Endothelial cell of umbilical vein (primary cell): ENCODE results near the gene FBXO27. TPM values are rescaled to one million over a fixed set of nuclear protein-coding genes. Genes with fewer than 3 reads are reported as not detected.
A peak's percentile ranks its signal among the peaks of the same experiment; 100 is the strongest.

ENCODE experiments used
- BruUV-seq: library from RNA; stranded (reverse); fragments of 400-500 nt; replicated peaks from 2 replicates; lab custom pipeline; 2021; lab: Mats Ljungman, UMichigan
- CTCF ChIA-PET: fragments of 300-600, 350-600 bp; sonication (Branson Sonifier 250); formaldehyde crosslinking; loops from one replicate; lab custom pipeline; 2021; ENCODE audit warnings: antibody characterized with exemption, inconsistent platforms; lab: Charles Lee
- POLR2A ChIA-PET: fragments of 300-600, 350-600 bp; sonication (Branson Sonifier 250); formaldehyde crosslinking; loops from one replicate; lab custom pipeline; 2021; ENCODE audit warnings: antibody characterized with exemption, inconsistent platforms; lab: Charles Lee
- DNase-seq: peaks from one replicate; pipeline ENCODE4 v3.0.0-alpha.2; 2011; ENCODE audit warnings: low read depth, low spot score
- FAIRE-seq: peaks from 2 replicates; lab custom pipeline; 2011; peaks lifted over from hg19 to GRCh38; lab: Jason Lieb, UNC
- H2AFZ ChIP-seq: 2 replicates; pipeline ENCODE4 v1.6.0; 2012; ENCODE audit warnings: low read depth, low read length, control low read depth, inconsistent platforms
- H3K27ac ChIP-seq: 2 replicates; pipeline ENCODE4 v1.5.1; 2011; ENCODE audit warnings: low read depth, mild to moderate bottlenecking, control low read depth, low read length, moderate library complexity; ENCODE audit not compliant: insufficient read depth
- H3K27me3 ChIP-seq, 2 experiments: 2 replicates each; pipeline versions ENCODE4 v1.6.0 to v1.6.1; 2011; ENCODE audit warnings: low read length in 2 of 2, mixed read lengths in 1 of 2; ENCODE audit not compliant: control insufficient read depth in 2 of 2, insufficient read depth in 2 of 2
- H3K36me3 ChIP-seq, 2 experiments: 2 replicates in 1 of 2; 3 replicates in 1 of 2; pipeline ENCODE4 v1.5.1; 2011; ENCODE audit warnings: low read length in 2 of 2, mild to moderate bottlenecking in 1 of 2, moderate library complexity in 1 of 2; ENCODE audit not compliant: control insufficient read depth in 2 of 2, insufficient read depth in 2 of 2; ENCODE audit errors: extremely low read depth in 1 of 2
- H3K4me1 ChIP-seq: 3 replicates; pipeline ENCODE4 v1.5.1; 2011; ENCODE audit warnings: mild to moderate bottlenecking, low read length; ENCODE audit not compliant: control insufficient read depth, insufficient read depth; ENCODE audit errors: extremely low read depth
- H3K4me2 ChIP-seq: 2 replicates; pipeline ENCODE4 v1.6.1; 2011; ENCODE audit warnings: low read length, control low read depth, mixed read lengths; ENCODE audit not compliant: insufficient read depth
- H3K4me3 ChIP-seq, 3 experiments: fragments of 200-600 bp in 1 of 3; sonication (generic), shearing (Covaris generic) in 1 of 3; replicated peaks in 1 of 3; 2 replicates each; pipeline ENCODE4 v1.5.1; 2011 to 2016; ENCODE audit warnings: control low read depth in 3 of 3, low read length in 3 of 3, mild to moderate bottlenecking in 2 of 3, inconsistent platforms in 1 of 3, low read depth in 1 of 3, moderate library complexity in 1 of 3; ENCODE audit not compliant: insufficient read depth in 1 of 3
- H3K79me2 ChIP-seq: 2 replicates; pipeline ENCODE4 v1.6.0; 2012; ENCODE audit warnings: low read length, inconsistent platforms; ENCODE audit not compliant: control insufficient read depth, insufficient read depth
- H3K9ac ChIP-seq: replicated peaks from 2 replicates; pipeline ENCODE3; 2011; ENCODE audit warnings: low read length, control low read depth; ENCODE audit not compliant: insufficient read depth; ENCODE audit errors: extremely low read depth
- H3K9me1 ChIP-seq: replicated peaks from 3 replicates; pipeline ENCODE4 v1.6.0; 2011; ENCODE audit warnings: mild to moderate bottlenecking, low read length; ENCODE audit not compliant: control insufficient read depth, insufficient read depth; ENCODE audit errors: extremely low read depth
- H3K9me3 ChIP-seq: replicated peaks from 2 replicates; pipeline ENCODE4 v1.5.1; 2012; ENCODE audit warnings: low read length, inconsistent platforms; ENCODE audit not compliant: control insufficient read depth, insufficient read depth
- H4K20me1 ChIP-seq: replicated peaks from 2 replicates; pipeline ENCODE3; 2011; ENCODE audit warnings: mild to moderate bottlenecking, low read length; ENCODE audit not compliant: control insufficient read depth, insufficient read depth; ENCODE audit errors: extremely low read depth
- EZH2 ChIP-seq: IDR thresholded peaks from 2 replicates; pipeline ENCODE4 v1.6.1; 2012; ENCODE audit warnings: borderline replicate concordance, low read depth, mild to moderate bottlenecking, moderate library complexity, low read length, inconsistent platforms; ENCODE audit not compliant: severe bottlenecking
- FOS ChIP-seq: IDR thresholded peaks from 2 replicates; pipeline ENCODE4 v1.6.1; 2011; ENCODE audit warnings: mild to moderate bottlenecking, low read length, moderate library complexity, borderline replicate concordance; ENCODE audit not compliant: insufficient read depth
- GATA2 ChIP-seq: IDR thresholded peaks from 2 replicates; pipeline ENCODE4 v1.7.0; 2011; ENCODE audit warnings: low read depth, mild to moderate bottlenecking, moderate library complexity, mixed read lengths, low read length; ENCODE audit not compliant: insufficient read length, insufficient read depth
- JUN ChIP-seq: IDR thresholded peaks from 2 replicates; pipeline ENCODE4 v1.6.1; 2011; ENCODE audit warnings: borderline replicate concordance, low read depth; ENCODE audit not compliant: insufficient read length, insufficient read depth
- MYC ChIP-seq: IDR thresholded peaks from one replicate; pipeline ENCODE4 v1.6.1; 2011; ENCODE audit warnings: mild to moderate bottlenecking, low read depth, low read length
- POLR2A ChIP-seq: IDR thresholded peaks from 2 replicates; pipeline ENCODE4 v1.6.1; 2012; ENCODE audit warnings: low read depth, mild to moderate bottlenecking, control low read depth, low read length
- POLR2AphosphoS5 ChIP-seq: IDR thresholded peaks from 2 replicates; pipeline ENCODE4 v1.6.1; 2012; ENCODE audit warnings: low read depth, mild to moderate bottlenecking, control low read depth, low read length, moderate library complexity; ENCODE audit not compliant: insufficient read depth
- dilution Hi-C: fragments of 300-500 bp; cut with MboI; formaldehyde crosslinking; loops from one replicate; pipeline ENCODE4 v1.15.0; 2019; ENCODE audit warnings: low sequenced_read_pairs; ENCODE audit not compliant: extremely low pct_ligation_motif_present
- intact Hi-C: fragments of 100-400 bp; cut with micrococcal nuclease; formaldehyde crosslinking; loops from one replicate; pipeline ENCODE4 v1.10.0; 2022
- polyA plus RNA-seq, 4 experiments: library from polyadenylated mRNA; depleted of rRNA in 3 of 4; stranded (reverse) in 3 of 4; unstranded in 1 of 4; fragments of >200 nt; gene quantifications; 2 replicates each; pipeline versions ENCODE4 v1.2.1 to v1.2.3, GENCODE V29; 2011 to 2012; ENCODE audit warnings: missing spikeins in 1 of 4
- total RNA-seq: library from RNA; stranded (reverse); gene quantifications from 2 replicates; pipeline ENCODE4 v1.2.3, GENCODE V29; 2021
- TF ChIP-seq, protein P1 (sequence below): IDR thresholded peaks from 2 replicates; pipeline ENCODE4 v1.6.1; 2011; ENCODE audit not compliant: insufficient read depth, insufficient read length
- TF ChIP-seq, protein P2 (sequence below), 2 donors: IDR thresholded peaks; 1 replicate in 1 of 2; 2 replicates in 1 of 2; pipeline ENCODE4 v1.5.1; 2011; ENCODE audit warnings: low read length in 2 of 2, mild to moderate bottlenecking in 2 of 2, moderate library complexity in 2 of 2, control low read depth in 1 of 2, inconsistent platforms in 1 of 2, low read depth in 1 of 2; ENCODE audit not compliant: insufficient read depth in 1 of 2; ENCODE audit errors: extremely low read depth in 1 of 2

Gene FBXO27
- total and polyA plus RNA-seq, 2 donors (not counting 3 experiments of a cell fraction or from before 2014, with no cell fraction given) = 3.5 to 4.2 TPM

DNA sequence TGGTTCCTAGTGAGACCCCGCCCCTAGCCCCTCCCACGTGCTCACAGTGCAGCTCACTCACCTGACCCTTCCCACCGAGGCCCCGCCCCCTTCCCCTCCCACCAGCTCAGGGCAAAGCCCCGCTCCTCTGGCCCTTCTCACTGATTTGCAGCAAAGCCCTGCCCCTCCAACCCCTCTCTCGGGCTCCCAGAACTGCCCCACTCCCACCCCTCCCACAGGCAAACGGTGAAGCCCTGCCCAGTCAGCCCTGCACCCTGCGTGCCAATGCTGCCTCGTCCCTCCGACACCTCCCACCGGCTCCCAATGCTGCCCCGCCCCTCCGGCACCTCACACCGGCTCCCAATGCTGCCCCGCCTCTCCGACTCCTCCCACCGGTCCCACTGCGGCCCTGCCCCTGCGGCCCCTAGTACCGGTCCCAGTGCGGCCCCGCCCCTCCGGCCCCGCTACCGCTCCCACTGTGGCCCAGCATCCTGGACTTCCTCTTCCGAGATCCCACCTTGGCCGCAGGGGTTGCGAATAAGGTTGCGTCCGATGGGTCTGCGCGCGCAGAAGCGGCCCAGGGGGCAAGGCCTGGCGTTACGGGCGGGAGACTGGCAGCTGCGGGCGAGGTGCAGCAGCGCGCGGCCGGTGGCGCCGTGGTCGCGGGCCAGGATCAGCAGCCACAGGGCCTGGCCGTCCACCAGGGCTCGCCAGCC is 834 bp downstream of the FBXO27 start:
- BruUV-seq = no TSS peak
- H3K36me3 ChIP-seq = no peaks in the 10 kb centered on the region
- no peaks in the 10 kb centered on the region for H4K20me1 ChIP-seq
- H3K27ac ChIP-seq = no peak overlapping the region
- peak overlapping the region; percentile 92 for H2AFZ ChIP-seq
- no peaks in the 10 kb centered on the region for H3K9me1 ChIP-seq
- TF ChIP-seq, protein P1, sequence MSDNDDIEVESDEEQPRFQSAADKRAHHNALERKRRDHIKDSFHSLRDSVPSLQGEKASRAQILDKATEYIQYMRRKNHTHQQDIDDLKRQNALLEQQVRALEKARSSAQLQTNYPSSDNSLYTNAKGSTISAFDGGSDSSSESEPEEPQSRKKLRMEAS = no peak
- TF ChIP-seq MYC (no peak), EZH2 (no peak), FOS (no peak), POLR2A (no peak), POLR2AphosphoS5 (no peak), GATA2 (no peak), JUN (no peak)
- TF ChIP-seq, protein P2, sequence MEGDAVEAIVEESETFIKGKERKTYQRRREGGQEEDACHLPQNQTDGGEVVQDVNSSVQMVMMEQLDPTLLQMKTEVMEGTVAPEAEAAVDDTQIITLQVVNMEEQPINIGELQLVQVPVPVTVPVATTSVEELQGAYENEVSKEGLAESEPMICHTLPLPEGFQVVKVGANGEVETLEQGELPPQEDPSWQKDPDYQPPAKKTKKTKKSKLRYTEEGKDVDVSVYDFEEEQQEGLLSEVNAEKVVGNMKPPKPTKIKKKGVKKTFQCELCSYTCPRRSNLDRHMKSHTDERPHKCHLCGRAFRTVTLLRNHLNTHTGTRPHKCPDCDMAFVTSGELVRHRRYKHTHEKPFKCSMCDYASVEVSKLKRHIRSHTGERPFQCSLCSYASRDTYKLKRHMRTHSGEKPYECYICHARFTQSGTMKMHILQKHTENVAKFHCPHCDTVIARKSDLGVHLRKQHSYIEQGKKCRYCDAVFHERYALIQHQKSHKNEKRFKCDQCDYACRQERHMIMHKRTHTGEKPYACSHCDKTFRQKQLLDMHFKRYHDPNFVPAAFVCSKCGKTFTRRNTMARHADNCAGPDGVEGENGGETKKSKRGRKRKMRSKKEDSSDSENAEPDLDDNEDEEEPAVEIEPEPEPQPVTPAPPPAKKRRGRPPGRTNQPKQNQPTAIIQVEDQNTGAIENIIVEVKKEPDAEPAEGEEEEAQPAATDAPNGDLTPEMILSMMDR (IDR thresholded peaks at IDR 0.05; ENCODE audit: extremely low read depth in 1 of 2, insufficient read depth in 1 of 2, low read depth in 1 of 2, low read length in 2 of 2) = no peak
- H3K4me1 ChIP-seq = peaks cover 5% of the 10 kb centered on the region
- POLR2A ChIA-PET = no interaction called here
- H3K4me2 ChIP-seq = peak overlapping the region; percentile 61
- dilution Hi-C loops (no loop called here), intact Hi-C loops (no loop called here)
- FAIRE-seq (peak; percentile 84), DNase-seq (peak; percentile 51)
- H3K9ac ChIP-seq = no peak overlapping the region
- H3K9me3 ChIP-seq = no peaks in the 10 kb centered on the region
- CTCF ChIA-PET = interaction anchor here (0.6 to 2.1 kb wide), 5 partner anchors 20 to 289 kb away, joined by 4 to 9 read pairs (median 5); partner anchors contain the start of gene LRFN1
- H3K27me3 ChIP-seq = no peaks in the 10 kb centered on the region
- no peaks in the 10 kb centered on the region for H3K79me2 ChIP-seq
- peak overlapping the region; percentile 28 to 58 (median 53) for H3K4me3 ChIP-seq
